GM12872 (cell line): ENCODE measurements around the gene PITPNC1.

ENCODE experiments used
- CTCF ChIP-seq: IDR thresholded peaks from 3 replicates; pipeline ENCODE4 v1.5.1; 2011; ENCODE audit warnings: low read depth, mild to moderate bottlenecking, low read length, moderate library complexity; ENCODE audit not compliant: insufficient read depth

PITPNC1 gene

GRCh38 chr17:67456103-67456502 lies 79.0 kb downstream of the PITPNC1 start:
- no peak for TF ChIP-seq CTCF

GRCh38 chr17:67456889-67457288 lies 79.8 kb downstream of the PITPNC1 start:
- no peak for TF ChIP-seq CTCF

- no peak for TF ChIP-seq CTCF
Observed at GRCh38 chr17:67458203-67458602, 81.1 kb downstream of the PITPNC1 start.

GRCh38 chr17:67459985-67460384 lies 82.9 kb downstream of the PITPNC1 start:
- no peak for TF ChIP-seq CTCF

GRCh38 chr17:67461228-67461780 lies 84.2 kb downstream of the PITPNC1 start:
- TF ChIP-seq CTCF: no peak

GRCh38 chr17:67461876-67462275 lies 84.8 kb downstream of the PITPNC1 start:
- no peak for TF ChIP-seq CTCF

- no peak for TF ChIP-seq CTCF
Observed at GRCh38 chr17:67466251-67466796, 89.2 kb downstream of the PITPNC1 start.
